ENCODE data around the gene BBS9. TPM values are rescaled to one million over a fixed set of nuclear protein-coding genes. Genes with fewer than 3 reads are reported as not detected.

The BBS9 gene
- total RNA-seq, 1 experiment from 2014 or later, result 9.4 TPM

- H3K9me3 Mint-ChIP-seq (ENCODE audit: low read depth, unreplicated experiment), result no peaks in the 10 kb centered on the region
- H3K4me3 Mint-ChIP-seq (ENCODE audit: low read depth, unreplicated experiment), result no peak overlapping the region
- peaks cover 12% of the 10 kb centered on the region for H3K27me3 Mint-ChIP-seq (ENCODE audit: unreplicated experiment)
- BruUV-seq (replicated peaks), result no TSS peak
- no peaks in the 10 kb centered on the region for H3K4me1 Mint-ChIP-seq (ENCODE audit: low read depth, unreplicated experiment)
- intact Hi-C loops (cut with micrococcal nuclease; ENCODE audit: unreplicated experiment), result no loop called here
- no peak for TF ChIP-seq CTCF (IDR thresholded peaks at IDR 0.05; ENCODE audit: unreplicated experiment)
- H3K27ac Mint-ChIP-seq (ENCODE audit: unreplicated experiment), result no peak overlapping the region
- no peaks in the 10 kb centered on the region for H3K36me3 Mint-ChIP-seq (ENCODE audit: insufficient read depth, unreplicated experiment)
- DNase-seq, result no peak
- CTCF ChIA-PET, result no interaction called here
Measured at GRCh38 chr7:33559324-33559710, 430.0 kb downstream of the BBS9 start.

- TF ChIP-seq CTCF (IDR thresholded peaks at IDR 0.05; ENCODE audit: unreplicated experiment), result no peak
- Mint-ChIP-seq H3K27ac (ENCODE audit: unreplicated experiment) (no peak overlapping the region), H3K27me3 (ENCODE audit: unreplicated experiment) (peaks cover 8% of the 10 kb centered on the region), H3K36me3 (ENCODE audit: insufficient read depth, unreplicated experiment) (no peaks in the 10 kb centered on the region), H3K9me3 (ENCODE audit: low read depth, unreplicated experiment) (no peaks in the 10 kb centered on the region), H3K4me1 (ENCODE audit: low read depth, unreplicated experiment) (no peaks in the 10 kb centered on the region), H3K4me3 (ENCODE audit: low read depth, unreplicated experiment) (no peak overlapping the region)
- CTCF ChIA-PET, result no interaction called here
- no TSS peak for BruUV-seq (replicated peaks)
- DNase-seq, result no peak
- intact Hi-C loops (cut with micrococcal nuclease; ENCODE audit: unreplicated experiment), result no loop called here
Measured at GRCh38 chr7:33562996-33563395, 433.6 kb downstream of the BBS9 start.

GRCh38 chr7:33563651-33564050 lies 434.3 kb downstream of the BBS9 start:
- no peak overlapping the region for H3K4me3 Mint-ChIP-seq (ENCODE audit: low read depth, unreplicated experiment)
- BruUV-seq (replicated peaks), result no TSS peak
- intact Hi-C loops (cut with micrococcal nuclease; ENCODE audit: unreplicated experiment), result no loop called here
- H3K27me3 Mint-ChIP-seq (ENCODE audit: unreplicated experiment), result peaks cover 1% of the 10 kb centered on the region
- no peaks in the 10 kb centered on the region for H3K4me1 Mint-ChIP-seq (ENCODE audit: low read depth, unreplicated experiment)
- H3K9me3 Mint-ChIP-seq (ENCODE audit: low read depth, unreplicated experiment), result no peaks in the 10 kb centered on the region
- H3K27ac Mint-ChIP-seq (ENCODE audit: unreplicated experiment), result no peak overlapping the region
- TF ChIP-seq CTCF (IDR thresholded peaks at IDR 0.05; ENCODE audit: unreplicated experiment), result no peak
- CTCF ChIA-PET, result no interaction called here
- H3K36me3 Mint-ChIP-seq (ENCODE audit: insufficient read depth, unreplicated experiment), result no peaks in the 10 kb centered on the region
- no peak for DNase-seq

- BruUV-seq (replicated peaks), result no TSS peak
- DNase-seq, result no peak
- no peaks in the 10 kb centered on the region for H3K27me3 Mint-ChIP-seq (ENCODE audit: unreplicated experiment)
- no peaks in the 10 kb centered on the region for H3K4me1 Mint-ChIP-seq (ENCODE audit: low read depth, unreplicated experiment)
- no peak overlapping the region for H3K27ac Mint-ChIP-seq (ENCODE audit: unreplicated experiment)
- CTCF ChIA-PET, result no interaction called here
- H3K9me3 Mint-ChIP-seq (ENCODE audit: low read depth, unreplicated experiment), result no peaks in the 10 kb centered on the region
- intact Hi-C loops (cut with micrococcal nuclease; ENCODE audit: unreplicated experiment), result no loop called here
- no peak overlapping the region for H3K4me3 Mint-ChIP-seq (ENCODE audit: low read depth, unreplicated experiment)
- no peak for TF ChIP-seq CTCF (IDR thresholded peaks at IDR 0.05; ENCODE audit: unreplicated experiment)
- no peaks in the 10 kb centered on the region for H3K36me3 Mint-ChIP-seq (ENCODE audit: insufficient read depth, unreplicated experiment)
Measured at GRCh38 chr7:33578166-33578565, 448.8 kb downstream of the BBS9 start.

All from Calu3 (cell line).